Keratinocyte (primary cell): ENCODE results near the gene N4BP2. TPM values are rescaled to one million over a fixed set of nuclear protein-coding genes. Genes with fewer than 3 reads are reported as not detected.

Source experiments
- DNase-seq: peaks from one replicate; pipeline ENCODE4 v3.0.0-alpha.2; 2011; ENCODE audit warnings: low read depth, missing footprints, low spot score
- FAIRE-seq: peaks from 2 replicates; lab custom pipeline; 2011; peaks lifted over from hg19 to GRCh38; lab: Jason Lieb, UNC
- H2AFZ ChIP-seq: 2 replicates; pipeline ENCODE4 v1.6.0; 2012; ENCODE audit warnings: low read length, control low read depth, inconsistent platforms; ENCODE audit not compliant: control insufficient read depth
- H3K27ac ChIP-seq: 2 replicates; pipeline ENCODE4 v1.5.1; 2011; ENCODE audit warnings: low read length; ENCODE audit not compliant: control insufficient read depth, insufficient read depth
- H3K27me3 ChIP-seq: 3 replicates; pipeline ENCODE4 v1.6.0; 2011; ENCODE audit warnings: low read length; ENCODE audit not compliant: control insufficient read depth, insufficient read depth; ENCODE audit errors: extremely low read depth
- H3K36me3 ChIP-seq, 2 experiments: 2 replicates in 1 of 2; 3 replicates in 1 of 2; pipeline ENCODE4 v1.5.1; 2011; ENCODE audit warnings: low read length in 2 of 2, mild to moderate bottlenecking in 1 of 2; ENCODE audit not compliant: control insufficient read depth in 2 of 2, insufficient read depth in 2 of 2; ENCODE audit errors: extremely low read depth in 1 of 2
- H3K4me1 ChIP-seq: 3 replicates; pipeline ENCODE4 v1.5.1; 2011; ENCODE audit warnings: low read length; ENCODE audit not compliant: control insufficient read depth, insufficient read depth; ENCODE audit errors: extremely low read depth
- H3K4me2 ChIP-seq: 3 replicates; pipeline ENCODE4 v1.6.0; 2011; ENCODE audit warnings: low read depth, low read length; ENCODE audit not compliant: control insufficient read depth, insufficient read depth; ENCODE audit errors: extremely low read depth
- H3K4me3 ChIP-seq, 3 experiments: fragments of 200-600 bp in 1 of 3; sonication (generic) in 1 of 3; 2 replicates in 2 of 3; 3 replicates in 1 of 3; pipeline ENCODE4 v1.5.1; 2011 to 2016; ENCODE audit warnings: low read length in 3 of 3, mild to moderate bottlenecking in 3 of 3, control low read depth in 2 of 3, inconsistent platforms in 1 of 3, low read depth in 1 of 3, mixed read lengths in 1 of 3, mixed run types in 1 of 3, moderate library complexity in 1 of 3; ENCODE audit not compliant: control insufficient read depth in 2 of 3, insufficient read depth in 2 of 3; ENCODE audit errors: extremely low read depth in 1 of 3
- H3K79me2 ChIP-seq: 2 replicates; pipeline ENCODE4 v1.6.0; 2012; ENCODE audit warnings: low read length; ENCODE audit not compliant: control insufficient read depth, insufficient read depth
- H3K9ac ChIP-seq: 3 replicates; pipeline ENCODE4 v1.6.0; 2011; ENCODE audit warnings: low read length; ENCODE audit not compliant: control insufficient read depth, insufficient read depth; ENCODE audit errors: extremely low read depth
- H3K9me1 ChIP-seq: 3 replicates; pipeline ENCODE4 v1.6.0; 2011; ENCODE audit warnings: low read length; ENCODE audit not compliant: control insufficient read depth, insufficient read depth; ENCODE audit errors: extremely low read depth
- H3K9me3 ChIP-seq: 2 replicates; pipeline ENCODE4 v1.5.1; 2012; ENCODE audit warnings: low read depth, low read length; ENCODE audit not compliant: control insufficient read depth
- H4K20me1 ChIP-seq: 3 replicates; pipeline ENCODE4 v1.6.0; 2011; ENCODE audit warnings: low read length; ENCODE audit not compliant: control insufficient read depth, insufficient read depth; ENCODE audit errors: extremely low read depth
- EZH2 ChIP-seq: IDR thresholded peaks from one replicate; pipeline ENCODE4 v1.6.1; 2012; ENCODE audit warnings: inconsistent platforms, mild to moderate bottlenecking, low read length, moderate library complexity
- dilution Hi-C: fragments of 300-500 bp; cut with MboI; formaldehyde crosslinking; loops from one replicate; pipeline ENCODE4 v1.7.0; 2020; ENCODE audit warnings: low sequenced_read_pairs; ENCODE audit not compliant: extremely low pct_ligation_motif_present
- polyA plus RNA-seq, 5 experiments: library from polyadenylated mRNA; depleted of rRNA in 3 of 5; stranded (reverse) in 3 of 5; stranded (forward) in 1 of 5; unstranded in 1 of 5; fragments of >200 nt; gene quantifications; 1 replicate in 1 of 5; 2 replicates in 3 of 5; 3 replicates in 1 of 5; pipeline versions ENCODE4 v1.2.1 to v1.2.3, GENCODE V29; 2011 to 2012; ENCODE audit warnings: missing spikeins in 2 of 5, low read depth in 1 of 5, low replicate concordance in 1 of 5
- TF ChIP-seq, protein P1 (sequence below), 3 experiments: IDR thresholded peaks in 1 of 3; conservative IDR thresholded peaks in 1 of 3; optimal IDR thresholded peaks in 1 of 3; 2 replicates in 2 of 3; 3 replicates in 1 of 3; pipeline versions ENCODE3 to v1.5.1; 2011; ENCODE audit warnings: low read length in 3 of 3, mild to moderate bottlenecking in 3 of 3, moderate library complexity in 2 of 3, control low read depth in 1 of 3, inconsistent platforms in 1 of 3; ENCODE audit not compliant: insufficient read depth in 2 of 3; ENCODE audit errors: extremely low read depth in 1 of 3

N4BP2 gene
- polyA plus RNA-seq, 1 donor (not counting 4 experiments of a cell fraction or from before 2014, with no cell fraction given), result 2.7 TPM

DNA sequence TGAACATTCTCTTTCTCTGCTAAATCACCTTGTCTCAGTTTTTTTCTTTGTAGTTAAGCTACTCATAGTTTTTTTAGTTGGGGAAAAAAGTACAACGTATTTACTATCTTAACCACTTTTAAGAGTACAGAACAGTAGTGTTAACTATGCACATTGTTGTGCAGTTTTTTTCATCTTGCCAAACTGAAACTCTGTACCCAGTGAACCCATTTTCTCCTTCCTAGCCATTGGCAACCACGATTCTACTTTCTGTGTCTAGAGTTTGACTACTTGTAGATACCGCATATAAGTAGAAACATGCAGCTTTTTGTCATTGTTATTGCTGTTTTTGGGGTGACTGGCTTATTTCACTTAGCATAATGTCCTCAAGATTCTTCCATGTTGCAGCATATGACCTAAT, 10.0 kb downstream of the N4BP2 start:
- Histone ChIP-seq H3K27ac (no peak overlapping the region), H3K9me3 (no peaks in the 10 kb centered on the region), H3K36me3 (no peaks in the 10 kb centered on the region), H3K4me1 (no peaks in the 10 kb centered on the region), H3K9ac (no peak overlapping the region), H3K27me3 (no peaks in the 10 kb centered on the region), H3K9me1 (no peaks in the 10 kb centered on the region), H3K4me2 (no peak overlapping the region), H3K4me3 (no peak overlapping the region), H3K79me2 (no peaks in the 10 kb centered on the region), H4K20me1 (no peaks in the 10 kb centered on the region), H2AFZ (no peak overlapping the region)
- TF ChIP-seq, protein P1, sequence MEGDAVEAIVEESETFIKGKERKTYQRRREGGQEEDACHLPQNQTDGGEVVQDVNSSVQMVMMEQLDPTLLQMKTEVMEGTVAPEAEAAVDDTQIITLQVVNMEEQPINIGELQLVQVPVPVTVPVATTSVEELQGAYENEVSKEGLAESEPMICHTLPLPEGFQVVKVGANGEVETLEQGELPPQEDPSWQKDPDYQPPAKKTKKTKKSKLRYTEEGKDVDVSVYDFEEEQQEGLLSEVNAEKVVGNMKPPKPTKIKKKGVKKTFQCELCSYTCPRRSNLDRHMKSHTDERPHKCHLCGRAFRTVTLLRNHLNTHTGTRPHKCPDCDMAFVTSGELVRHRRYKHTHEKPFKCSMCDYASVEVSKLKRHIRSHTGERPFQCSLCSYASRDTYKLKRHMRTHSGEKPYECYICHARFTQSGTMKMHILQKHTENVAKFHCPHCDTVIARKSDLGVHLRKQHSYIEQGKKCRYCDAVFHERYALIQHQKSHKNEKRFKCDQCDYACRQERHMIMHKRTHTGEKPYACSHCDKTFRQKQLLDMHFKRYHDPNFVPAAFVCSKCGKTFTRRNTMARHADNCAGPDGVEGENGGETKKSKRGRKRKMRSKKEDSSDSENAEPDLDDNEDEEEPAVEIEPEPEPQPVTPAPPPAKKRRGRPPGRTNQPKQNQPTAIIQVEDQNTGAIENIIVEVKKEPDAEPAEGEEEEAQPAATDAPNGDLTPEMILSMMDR (optimal IDR thresholded peaks at IDR 0.05 in 1 of 3, IDR thresholded peaks at IDR 0.05 in 1 of 3, conservative IDR thresholded peaks at IDR 0.05 in 1 of 3; ENCODE audit: extremely low read depth in 1 of 3, insufficient read depth in 2 of 3, low read length in 3 of 3), result no peak
- no peak for TF ChIP-seq EZH2
- dilution Hi-C loops, result no loop called here
- no peak for DNase-seq
- no peak for FAIRE-seq

DNA sequence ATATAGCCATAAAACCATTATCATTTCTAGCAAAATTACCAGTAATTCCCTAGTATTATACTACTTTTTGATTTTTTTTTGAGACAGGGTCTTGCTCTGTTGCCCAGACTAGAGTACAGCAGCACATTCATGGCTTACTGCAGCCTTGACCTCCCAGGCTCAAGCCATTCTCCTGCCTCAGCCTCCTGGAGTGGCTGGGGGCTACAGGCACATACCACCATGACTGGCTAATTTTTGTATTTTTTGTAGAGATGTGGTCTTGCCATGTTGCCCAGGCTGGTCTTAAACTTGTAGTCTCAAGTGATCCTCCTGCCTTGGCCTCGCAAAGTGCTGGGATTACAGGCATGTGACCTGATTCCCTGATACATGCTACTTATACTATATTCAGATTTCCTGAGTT, 13.7 kb downstream of the N4BP2 start:
- no peak overlapping the region for H3K4me2 ChIP-seq
- dilution Hi-C loops, result no loop called here
- DNase-seq (no peak), FAIRE-seq (no peak)
- no peak overlapping the region for H2AFZ ChIP-seq
- H4K20me1 ChIP-seq, result no peaks in the 10 kb centered on the region
- H3K9me1 ChIP-seq, result no peaks in the 10 kb centered on the region
- H3K27me3 ChIP-seq, result no peaks in the 10 kb centered on the region
- H3K9me3 ChIP-seq, result no peaks in the 10 kb centered on the region
- H3K79me2 ChIP-seq, result no peaks in the 10 kb centered on the region
- H3K4me3 ChIP-seq, result no peak overlapping the region
- no peak overlapping the region for H3K27ac ChIP-seq
- H3K36me3 ChIP-seq, result no peaks in the 10 kb centered on the region
- H3K9ac ChIP-seq, result no peak overlapping the region
- H3K4me1 ChIP-seq, result no peaks in the 10 kb centered on the region
- TF ChIP-seq, protein P1 (optimal IDR thresholded peaks at IDR 0.05 in 1 of 3, IDR thresholded peaks at IDR 0.05 in 1 of 3, conservative IDR thresholded peaks at IDR 0.05 in 1 of 3; ENCODE audit: extremely low read depth in 1 of 3, insufficient read depth in 2 of 3, low read length in 3 of 3), result no peak
- no peak for TF ChIP-seq EZH2
